ENCODE measurements around the gene AMBN. TPM values are rescaled to one million over a fixed set of nuclear protein-coding genes. Genes with fewer than 3 reads are reported as not detected.

The AMBN gene
- total and polyA plus RNA-seq, 2 donors (not counting 3 experiments of a cell fraction or from before 2014, with no cell fraction given) = not detected

GRCh38 chr4:70613306-70614183 lies 21.5 kb downstream of the AMBN start:
- ChIA-PET POLR2A (no interaction called here), CTCF (interaction anchor here (1.0 to 2.9 kb wide), 4 partner anchors 9 to 396 kb away, joined by 3 to 16 read pairs (median 4); no protein-coding TSS in a partner anchor)
- BruUV-seq (replicated peaks) = no TSS peak
- Histone ChIP-seq H3K4me3 (replicated peaks in 1 of 3; ENCODE audit: insufficient read depth in 1 of 3, low read depth in 1 of 3, low read length in 3 of 3) (no peak overlapping the region), H3K79me2 (ENCODE audit: control insufficient read depth, insufficient read depth, low read length) (no peaks in the 10 kb centered on the region), H3K4me2 (ENCODE audit: insufficient read depth, low read length) (no peak overlapping the region), H3K27me3 (ENCODE audit: control insufficient read depth in 2 of 2, insufficient read depth in 2 of 2, low read length in 2 of 2) (peaks cover 9 to 31% of the 10 kb centered on the region in 2 experiments), H3K27ac (ENCODE audit: insufficient read depth, low read depth, low read length) (no peak overlapping the region), H3K9me3 (replicated peaks; ENCODE audit: control insufficient read depth, insufficient read depth, low read length) (no peaks in the 10 kb centered on the region), H3K9me1 (replicated peaks; ENCODE audit: control insufficient read depth, extremely low read depth, insufficient read depth, low read length) (no peaks in the 10 kb centered on the region), H3K36me3 (ENCODE audit: control insufficient read depth in 2 of 2, extremely low read depth in 1 of 2, insufficient read depth in 2 of 2, low read length in 2 of 2) (no peaks in the 10 kb centered on the region), H4K20me1 (replicated peaks; ENCODE audit: control insufficient read depth, extremely low read depth, insufficient read depth, low read length) (no peaks in the 10 kb centered on the region), H2AFZ (ENCODE audit: low read depth, low read length) (no peak overlapping the region), H3K4me1 (ENCODE audit: control insufficient read depth, extremely low read depth, insufficient read depth, low read length) (no peaks in the 10 kb centered on the region), H3K9ac (replicated peaks; ENCODE audit: extremely low read depth, insufficient read depth, low read length) (no peak overlapping the region)
- dilution Hi-C loops (cut with MboI; ENCODE audit: extremely low pct_ligation_motif_present, low sequenced_read_pairs) = no loop called here
- no peak for DNase-seq (ENCODE audit: low read depth, low spot score)
- TF ChIP-seq JUN (IDR thresholded peaks at IDR 0.05; ENCODE audit: borderline replicate concordance, insufficient read depth, insufficient read length, low read depth) (no peak), EZH2 (IDR thresholded peaks at IDR 0.05; ENCODE audit: borderline replicate concordance, low read depth, low read length, severe bottlenecking) (peak; percentile 32)
- intact Hi-C loops (cut with micrococcal nuclease) = no loop called here
- no peak for FAIRE-seq

- Histone ChIP-seq H3K79me2 (ENCODE audit: control insufficient read depth, insufficient read depth, low read length) (no peaks in the 10 kb centered on the region), H3K27ac (ENCODE audit: insufficient read depth, low read depth, low read length) (no peak overlapping the region), H3K4me3 (replicated peaks in 1 of 3; ENCODE audit: insufficient read depth in 1 of 3, low read depth in 1 of 3, low read length in 3 of 3) (no peak overlapping the region), H3K9ac (replicated peaks; ENCODE audit: extremely low read depth, insufficient read depth, low read length) (no peak overlapping the region), H3K27me3 (ENCODE audit: control insufficient read depth in 2 of 2, insufficient read depth in 2 of 2, low read length in 2 of 2) (peaks cover 9 to 31% of the 10 kb centered on the region in 2 experiments), H3K36me3 (ENCODE audit: control insufficient read depth in 2 of 2, extremely low read depth in 1 of 2, insufficient read depth in 2 of 2, low read length in 2 of 2) (no peaks in the 10 kb centered on the region), H4K20me1 (replicated peaks; ENCODE audit: control insufficient read depth, extremely low read depth, insufficient read depth, low read length) (no peaks in the 10 kb centered on the region), H3K9me1 (replicated peaks; ENCODE audit: control insufficient read depth, extremely low read depth, insufficient read depth, low read length) (no peaks in the 10 kb centered on the region), H2AFZ (ENCODE audit: low read depth, low read length) (no peak overlapping the region), H3K4me2 (ENCODE audit: insufficient read depth, low read length) (no peak overlapping the region), H3K4me1 (ENCODE audit: control insufficient read depth, extremely low read depth, insufficient read depth, low read length) (no peaks in the 10 kb centered on the region), H3K9me3 (replicated peaks; ENCODE audit: control insufficient read depth, insufficient read depth, low read length) (no peaks in the 10 kb centered on the region)
- POLR2A ChIA-PET = no interaction called here
- TF ChIP-seq FOS (IDR thresholded peaks at IDR 0.05; ENCODE audit: borderline replicate concordance, insufficient read depth, low read length) (no peak), CTCF (IDR thresholded peaks at IDR 0.05; ENCODE audit: extremely low read depth in 1 of 2, insufficient read depth in 1 of 2, low read depth in 1 of 2, low read length in 2 of 2) (no peak), GATA2 (IDR thresholded peaks at IDR 0.05; ENCODE audit: insufficient read depth, insufficient read length, low read depth, low read length) (no peak), POLR2AphosphoS5 (IDR thresholded peaks at IDR 0.05; ENCODE audit: insufficient read depth, low read depth, low read length) (no peak), POLR2A (IDR thresholded peaks at IDR 0.05; ENCODE audit: low read depth, low read length) (no peak), MAX (IDR thresholded peaks at IDR 0.05; ENCODE audit: insufficient read depth, insufficient read length) (no peak), MYC (IDR thresholded peaks at IDR 0.05; ENCODE audit: low read depth, low read length) (no peak), JUN (IDR thresholded peaks at IDR 0.05; ENCODE audit: borderline replicate concordance, insufficient read depth, insufficient read length, low read depth) (no peak), EZH2 (IDR thresholded peaks at IDR 0.05; ENCODE audit: borderline replicate concordance, low read depth, low read length, severe bottlenecking) (no peak)
- DNase-seq (ENCODE audit: low read depth, low spot score) (no peak), FAIRE-seq (no peak)
- CTCF ChIA-PET = interaction anchor here (1.0 to 2.9 kb wide), 6 partner anchors 9 to 38 kb away, joined by 3 to 16 read pairs (median 4); no protein-coding TSS in a partner anchor
- intact Hi-C loops (cut with micrococcal nuclease) (no loop called here), dilution Hi-C loops (cut with MboI; ENCODE audit: extremely low pct_ligation_motif_present, low sequenced_read_pairs) (no loop called here)
- no TSS peak for BruUV-seq (replicated peaks)
These were observed 22.1 kb downstream of the AMBN start for GRCh38 chr4:70614184-70614555.
